ENCODE measurements around the gene GIPC3.

GIPC3 gene

DNA sequence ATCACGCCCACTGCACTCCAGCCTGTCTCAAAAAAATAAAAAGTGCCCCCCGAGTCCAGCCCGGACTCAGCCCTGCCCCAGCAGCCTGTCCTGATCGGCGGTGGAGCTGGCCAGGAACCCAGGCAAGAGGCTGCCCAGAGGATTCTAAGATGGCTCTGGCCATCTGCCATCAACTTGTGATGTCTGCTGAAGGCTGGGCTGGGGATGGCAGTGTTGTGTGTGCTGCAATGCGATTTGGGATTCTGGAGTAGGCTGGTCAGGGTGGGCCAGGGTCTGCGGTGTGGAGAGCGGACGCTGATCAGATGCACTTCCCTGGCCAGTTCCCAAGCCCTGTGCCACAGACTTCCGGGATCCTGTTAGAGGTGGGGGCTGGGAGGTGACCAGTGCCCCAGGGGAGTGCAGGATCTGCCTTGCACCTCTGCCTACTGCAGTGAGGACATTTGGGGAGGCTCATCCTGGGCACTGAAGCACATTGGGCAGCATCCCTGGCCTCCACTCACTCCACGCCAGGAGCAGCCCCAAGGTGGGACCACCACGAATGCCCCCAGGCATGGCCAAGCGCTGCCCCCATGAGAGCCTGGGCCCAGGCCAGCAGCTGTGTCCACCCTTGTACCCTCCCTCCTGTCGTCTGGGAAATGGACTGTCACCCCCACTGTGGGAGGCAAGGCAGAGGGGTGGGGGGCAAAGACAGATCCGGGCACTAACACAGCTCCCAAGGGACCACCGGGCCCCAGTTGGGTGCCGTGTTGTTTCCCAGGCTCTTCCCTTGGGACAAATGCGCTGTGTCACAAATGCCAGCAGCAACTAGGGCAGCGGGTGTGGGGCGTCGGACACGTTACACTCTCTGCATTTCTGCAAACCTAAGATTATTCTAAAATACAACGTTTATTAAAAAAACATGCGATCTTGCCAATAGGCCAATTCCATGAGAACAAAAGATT is 24.8 kb downstream of the GIPC3 start:
- no peak overlapping the region for H3K27ac ChIP-seq (ENCODE audit: low read depth, low read length)

DNA sequence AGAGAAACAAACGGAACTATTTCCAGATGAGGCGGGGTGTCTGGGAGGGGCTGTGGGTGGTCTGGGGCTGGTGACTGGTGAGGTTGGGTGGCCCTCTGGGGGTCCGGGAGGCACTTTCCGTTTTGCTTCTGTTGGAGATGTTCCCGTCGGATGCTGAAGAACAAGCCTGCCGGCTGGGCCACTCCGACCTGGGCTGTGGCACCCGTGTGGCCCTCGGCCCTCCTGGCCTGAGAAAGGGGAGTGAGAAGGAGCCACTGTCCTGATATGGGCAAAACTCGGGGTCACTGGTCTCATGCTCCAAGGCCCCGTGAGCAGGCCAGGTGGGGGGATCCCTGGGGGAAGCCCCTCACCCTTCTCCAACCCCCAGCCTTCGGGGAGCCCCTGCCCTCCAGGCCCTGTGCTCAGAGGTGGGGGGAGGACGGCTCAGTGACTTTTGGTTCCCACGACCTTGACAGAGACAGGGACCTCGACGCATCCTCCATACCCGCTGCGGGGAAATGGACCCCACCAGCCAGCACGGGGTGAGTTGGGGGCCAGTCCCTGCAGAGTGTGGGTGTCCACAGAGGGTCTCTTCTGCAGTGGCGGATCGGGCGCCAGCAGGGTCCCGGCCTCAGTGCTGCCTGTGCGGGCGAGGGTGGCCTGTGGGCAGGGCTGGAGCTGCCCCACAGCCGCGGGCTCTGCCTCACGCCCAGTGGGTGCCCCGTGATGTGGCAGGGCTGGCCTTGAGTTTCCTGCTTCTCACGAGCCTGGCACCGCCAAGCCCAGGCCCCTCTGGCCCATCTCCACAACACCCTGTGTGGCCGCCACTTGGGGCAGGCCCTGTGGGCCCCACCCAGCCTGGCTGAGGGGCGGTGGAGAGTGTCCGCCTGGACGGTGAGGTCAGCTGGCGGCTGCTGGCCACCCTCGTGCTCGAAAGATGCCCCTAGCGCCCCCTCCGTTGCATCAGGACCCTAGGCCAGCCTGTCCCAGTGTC is 25.8 kb downstream of the GIPC3 start:
- Histone ChIP-seq H3K9me3 (ENCODE audit: low read length) (no peaks in the 10 kb centered on the region), H3K4me1 (ENCODE audit: insufficient read depth, low read length) (peaks cover 12% of the 10 kb centered on the region), H3K4me3 (ENCODE audit: low read depth in 1 of 2, low read length in 2 of 2) (no peak overlapping the region), H3K27ac (ENCODE audit: low read depth, low read length) (no peak overlapping the region), H3K36me3 (ENCODE audit: insufficient read depth, low read length) (peaks cover 13% of the 10 kb centered on the region), H3K9ac (ENCODE audit: low read length) (no peak overlapping the region), H3K27me3 (ENCODE audit: control insufficient read depth in 1 of 2, insufficient read depth in 2 of 2, low read length in 2 of 2) (no peaks in the 10 kb centered on the region)

More for the DNA sequence above, 24.8 kb downstream of the GIPC3 start:
- no peaks in the 10 kb centered on the region for H3K9me3 ChIP-seq (ENCODE audit: low read length)
- H3K36me3 ChIP-seq (ENCODE audit: insufficient read depth, low read length) = peaks cover 13% of the 10 kb centered on the region
- H3K27me3 ChIP-seq (ENCODE audit: control insufficient read depth in 1 of 2, insufficient read depth in 2 of 2, low read length in 2 of 2) = no peaks in the 10 kb centered on the region
- no peak overlapping the region for H3K4me3 ChIP-seq (ENCODE audit: low read depth in 1 of 2, low read length in 2 of 2)
- no peak overlapping the region for H3K9ac ChIP-seq (ENCODE audit: low read length)
- H3K4me1 ChIP-seq (ENCODE audit: insufficient read depth, low read length) = peaks cover 13% of the 10 kb centered on the region

- Histone ChIP-seq H3K27me3 (ENCODE audit: control insufficient read depth in 1 of 2, insufficient read depth in 2 of 2, low read length in 2 of 2) (no peaks in the 10 kb centered on the region), H3K4me1 (ENCODE audit: insufficient read depth, low read length) (peaks cover 8% of the 10 kb centered on the region), H3K36me3 (ENCODE audit: insufficient read depth, low read length) (peaks cover 13% of the 10 kb centered on the region), H3K9ac (ENCODE audit: low read length) (no peak overlapping the region), H3K27ac (ENCODE audit: low read depth, low read length) (no peak overlapping the region), H3K9me3 (ENCODE audit: low read length) (no peaks in the 10 kb centered on the region), H3K4me3 (ENCODE audit: low read depth in 1 of 2, low read length in 2 of 2) (no peak overlapping the region)
Measured at GRCh38 chr19:3611841-3612240, 26.6 kb downstream of the GIPC3 start.

GRCh38 chr19:3612330-3612729 is 27.1 kb downstream of the GIPC3 start:
- Histone ChIP-seq H3K4me1 (ENCODE audit: insufficient read depth, low read length) (peaks cover 7% of the 10 kb centered on the region), H3K27ac (ENCODE audit: low read depth, low read length) (no peak overlapping the region), H3K36me3 (ENCODE audit: insufficient read depth, low read length) (peaks cover 13% of the 10 kb centered on the region), H3K9me3 (ENCODE audit: low read length) (no peaks in the 10 kb centered on the region), H3K9ac (ENCODE audit: low read length) (no peak overlapping the region), H3K4me3 (ENCODE audit: low read depth in 1 of 2, low read length in 2 of 2) (no peak overlapping the region), H3K27me3 (ENCODE audit: control insufficient read depth in 1 of 2, insufficient read depth in 2 of 2, low read length in 2 of 2) (no peaks in the 10 kb centered on the region)

- no peaks in the 10 kb centered on the region for H3K27me3 ChIP-seq (ENCODE audit: control insufficient read depth in 1 of 2, insufficient read depth in 2 of 2, low read length in 2 of 2)
- no peak overlapping the region for H3K9ac ChIP-seq (ENCODE audit: low read length)
- H3K36me3 ChIP-seq (ENCODE audit: insufficient read depth, low read length) = peaks cover 13% of the 10 kb centered on the region
- H3K9me3 ChIP-seq (ENCODE audit: low read length) = no peaks in the 10 kb centered on the region
- H3K4me3 ChIP-seq (ENCODE audit: low read depth in 1 of 2, low read length in 2 of 2) = no peak overlapping the region
- H3K4me1 ChIP-seq (ENCODE audit: insufficient read depth, low read length) = peaks cover 2% of the 10 kb centered on the region
- H3K27ac ChIP-seq (ENCODE audit: low read depth, low read length) = no peak overlapping the region
Measured at GRCh38 chr19:3612901-3613741, 27.8 kb downstream of the GIPC3 start.

GRCh38 chr19:3613818-3614661 is 28.8 kb downstream of the GIPC3 start:
- peaks cover 7% of the 10 kb centered on the region for H3K4me1 ChIP-seq (ENCODE audit: insufficient read depth, low read length)
- no peaks in the 10 kb centered on the region for H3K27me3 ChIP-seq (ENCODE audit: control insufficient read depth in 1 of 2, insufficient read depth in 2 of 2, low read length in 2 of 2)
- no peak overlapping the region for H3K9ac ChIP-seq (ENCODE audit: low read length)
- no peaks in the 10 kb centered on the region for H3K9me3 ChIP-seq (ENCODE audit: low read length)
- no peak overlapping the region for H3K27ac ChIP-seq (ENCODE audit: low read depth, low read length)
- peaks cover 13% of the 10 kb centered on the region for H3K36me3 ChIP-seq (ENCODE audit: insufficient read depth, low read length)
- H3K4me3 ChIP-seq (ENCODE audit: low read depth in 1 of 2, low read length in 2 of 2) = no peak overlapping the region

GRCh38 chr19:3614858-3615505 is 29.7 kb downstream of the GIPC3 start:
- Histone ChIP-seq H3K36me3 (ENCODE audit: insufficient read depth, low read length) (peaks cover 13% of the 10 kb centered on the region), H3K27ac (ENCODE audit: low read depth, low read length) (no peak overlapping the region), H3K9ac (ENCODE audit: low read length) (no peak overlapping the region), H3K9me3 (ENCODE audit: low read length) (no peaks in the 10 kb centered on the region), H3K4me3 (ENCODE audit: low read depth in 1 of 2, low read length in 2 of 2) (no peak overlapping the region), H3K4me1 (ENCODE audit: insufficient read depth, low read length) (peaks cover 7% of the 10 kb centered on the region), H3K27me3 (ENCODE audit: control insufficient read depth in 1 of 2, insufficient read depth in 2 of 2, low read length in 2 of 2) (no peaks in the 10 kb centered on the region)

GRCh38 chr19:3615524-3616135 is 30.4 kb downstream of the GIPC3 start:
- no peaks in the 10 kb centered on the region for H3K27me3 ChIP-seq (ENCODE audit: control insufficient read depth in 1 of 2, insufficient read depth in 2 of 2, low read length in 2 of 2)
- H3K4me3 ChIP-seq (ENCODE audit: low read depth in 1 of 2, low read length in 2 of 2) = no peak overlapping the region
- H3K27ac ChIP-seq (ENCODE audit: low read depth, low read length) = no peak overlapping the region
- no peak overlapping the region for H3K9ac ChIP-seq (ENCODE audit: low read length)
- H3K9me3 ChIP-seq (ENCODE audit: low read length) = no peaks in the 10 kb centered on the region
- H3K36me3 ChIP-seq (ENCODE audit: insufficient read depth, low read length) = peaks cover 13% of the 10 kb centered on the region
- H3K4me1 ChIP-seq (ENCODE audit: insufficient read depth, low read length) = peaks cover 7% of the 10 kb centered on the region

- Histone ChIP-seq H3K27ac (ENCODE audit: low read depth, low read length) (no peak overlapping the region), H3K27me3 (ENCODE audit: control insufficient read depth in 1 of 2, insufficient read depth in 2 of 2, low read length in 2 of 2) (no peaks in the 10 kb centered on the region), H3K4me3 (ENCODE audit: low read depth in 1 of 2, low read length in 2 of 2) (no peak overlapping the region), H3K9me3 (ENCODE audit: low read length) (no peaks in the 10 kb centered on the region), H3K4me1 (ENCODE audit: insufficient read depth, low read length) (peaks cover 7% of the 10 kb centered on the region), H3K36me3 (ENCODE audit: insufficient read depth, low read length) (peaks cover 4% of the 10 kb centered on the region), H3K9ac (ENCODE audit: low read length) (no peak overlapping the region)
Measured at GRCh38 chr19:3617463-3617862, 32.2 kb downstream of the GIPC3 start.

All from muscle layer of colon (tissue), 2 donors.